IPS-15b (cell line): Measurements from ENCODE around the gene ARHGEF38.
"Not testable (repeated sequence)": the region's sequence is repeated elsewhere in the genome, so short reads cannot be mapped to it uniquely, and the experiment has no call there.

Source experiments
- H3K27me3 ChIP-seq: one replicate; pipeline ENCODE4 v1.6.1; 2013; ENCODE audit warnings: low read length; ENCODE audit not compliant: control insufficient read depth, insufficient read depth
- H3K36me3 ChIP-seq: one replicate; pipeline ENCODE4 v1.6.1; 2013; ENCODE audit warnings: low read length; ENCODE audit not compliant: control insufficient read depth, insufficient read depth
- H3K4me1 ChIP-seq: one replicate; pipeline ENCODE4 v1.6.1; 2013; ENCODE audit warnings: mild to moderate bottlenecking, low read length; ENCODE audit not compliant: control insufficient read depth, insufficient read depth
- H3K4me3 ChIP-seq: one replicate; pipeline ENCODE4 v1.5.1; 2013; ENCODE audit warnings: low read depth, low read length
- H3K9ac ChIP-seq: one replicate; pipeline ENCODE4 v1.6.1; 2013; ENCODE audit warnings: low read depth, mild to moderate bottlenecking, low read length
- H3K9me3 ChIP-seq: one replicate; pipeline ENCODE4 v1.6.1; 2013; ENCODE audit warnings: mild to moderate bottlenecking, low read length; ENCODE audit not compliant: control insufficient read depth, insufficient read depth

Gene ARHGEF38

GRCh38 chr4:105662935-105663675 lies 110.7 kb downstream of the ARHGEF38 start:
- no peak overlapping the region for H3K4me3 ChIP-seq

GRCh38 chr4:105666693-105667092 lies 114.3 kb downstream of the ARHGEF38 start:
- no peaks in the 10 kb centered on the region for H3K4me1 ChIP-seq
- no peaks in the 10 kb centered on the region for H3K9me3 ChIP-seq
- H3K9ac ChIP-seq: no peak overlapping the region
- no peak overlapping the region for H3K4me3 ChIP-seq
- H3K36me3 ChIP-seq: no peaks in the 10 kb centered on the region
- no peaks in the 10 kb centered on the region for H3K27me3 ChIP-seq

More at GRCh38 chr4:105662935-105663675, 110.7 kb downstream of the ARHGEF38 start:
- H3K9ac ChIP-seq: no peak overlapping the region
- H3K36me3 ChIP-seq: no peaks in the 10 kb centered on the region
- no peaks in the 10 kb centered on the region for H3K4me1 ChIP-seq
- H3K9me3 ChIP-seq: no peaks in the 10 kb centered on the region
- H3K27me3 ChIP-seq: no peaks in the 10 kb centered on the region

GRCh38 chr4:105670684-105671083 lies 118.3 kb downstream of the ARHGEF38 start:
- Histone ChIP-seq H3K9me3 (no peaks in the 10 kb centered on the region), H3K4me3 (no peak overlapping the region), H3K36me3 (no peaks in the 10 kb centered on the region), H3K9ac (no peak overlapping the region), H3K27me3 (no peaks in the 10 kb centered on the region), H3K4me1 (no peaks in the 10 kb centered on the region)

GRCh38 chr4:105671301-105671700 lies 118.9 kb downstream of the ARHGEF38 start:
- H3K36me3 ChIP-seq: no peaks in the 10 kb centered on the region
- no peaks in the 10 kb centered on the region for H3K4me1 ChIP-seq
- H3K4me3 ChIP-seq: no peak overlapping the region
- H3K27me3 ChIP-seq: no peaks in the 10 kb centered on the region
- no peak overlapping the region for H3K9ac ChIP-seq
- no peaks in the 10 kb centered on the region for H3K9me3 ChIP-seq

GRCh38 chr4:105674011-105674410 lies 121.6 kb downstream of the ARHGEF38 start:
- no peaks in the 10 kb centered on the region for H3K36me3 ChIP-seq
- H3K9me3 ChIP-seq: no peaks in the 10 kb centered on the region
- no peak overlapping the region for H3K4me3 ChIP-seq
- no peaks in the 10 kb centered on the region for H3K27me3 ChIP-seq
- H3K9ac ChIP-seq: no peak overlapping the region
- H3K4me1 ChIP-seq: no peaks in the 10 kb centered on the region

- Histone ChIP-seq H3K4me1 (no peaks in the 10 kb centered on the region), H3K27me3 (no peaks in the 10 kb centered on the region), H3K36me3 (no peaks in the 10 kb centered on the region), H3K4me3 (no peak overlapping the region), H3K9ac (no peak overlapping the region), H3K9me3 (no peaks in the 10 kb centered on the region)
Observed at GRCh38 chr4:105677709-105678108, 125.3 kb downstream of the ARHGEF38 start.

- Histone ChIP-seq H3K27me3 (no peaks in the 10 kb centered on the region), H3K36me3 (no peaks in the 10 kb centered on the region), H3K9ac (no peak overlapping the region), H3K4me1 (no peaks in the 10 kb centered on the region), H3K9me3 (no peaks in the 10 kb centered on the region), H3K4me3 (no peak overlapping the region)
Observed at GRCh38 chr4:105679186-105679585, 126.8 kb downstream of the ARHGEF38 start.

- Histone ChIP-seq H3K4me3 (no peak overlapping the region), H3K9me3 (no peaks in the 10 kb centered on the region), H3K27me3 (no peaks in the 10 kb centered on the region), H3K9ac (no peak overlapping the region), H3K4me1 (no peaks in the 10 kb centered on the region), H3K36me3 (no peaks in the 10 kb centered on the region)
Observed at GRCh38 chr4:105683038-105683437, 130.6 kb downstream of the ARHGEF38 start.

GRCh38 chr4:105686571-105686970 lies 134.2 kb downstream of the ARHGEF38 start:
- no peak overlapping the region for H3K4me3 ChIP-seq
- H3K9ac ChIP-seq: no peak overlapping the region
- H3K36me3 ChIP-seq: no peaks in the 10 kb centered on the region
- no peaks in the 10 kb centered on the region for H3K4me1 ChIP-seq
- no peaks in the 10 kb centered on the region for H3K27me3 ChIP-seq
- no peaks in the 10 kb centered on the region for H3K9me3 ChIP-seq

- H3K9ac ChIP-seq, H3K9me3 ChIP-seq, H3K4me3 ChIP-seq, H3K36me3 ChIP-seq, H3K27me3 ChIP-seq, H3K4me1 ChIP-seq: not testable (repeated sequence)
Observed at GRCh38 chr4:105694812-105695211, 142.4 kb downstream of the ARHGEF38 start.

GRCh38 chr4:105695832-105696231 lies 143.4 kb downstream of the ARHGEF38 start:
- H3K4me1 ChIP-seq, H3K9ac ChIP-seq, H3K36me3 ChIP-seq, H3K4me3 ChIP-seq, H3K9me3 ChIP-seq, H3K27me3 ChIP-seq: not testable (repeated sequence)

GRCh38 chr4:105698607-105699006 lies 146.2 kb downstream of the ARHGEF38 start:
- Histone ChIP-seq H3K9me3 (no peaks in the 10 kb centered on the region), H3K4me3 (no peak overlapping the region), H3K36me3 (no peaks in the 10 kb centered on the region), H3K27me3 (no peaks in the 10 kb centered on the region), H3K4me1 (no peaks in the 10 kb centered on the region), H3K9ac (no peak overlapping the region)
